CD4-positive, alpha-beta T cell treated with Interleukin-21 for 1 hour (primary cell): ENCODE data around the gene SLC25A11.

Experiments used
- DNase-seq: peaks from one replicate; pipeline ENCODE4 v3.0.0-alpha.2; 2020

Gene SLC25A11

DNA sequence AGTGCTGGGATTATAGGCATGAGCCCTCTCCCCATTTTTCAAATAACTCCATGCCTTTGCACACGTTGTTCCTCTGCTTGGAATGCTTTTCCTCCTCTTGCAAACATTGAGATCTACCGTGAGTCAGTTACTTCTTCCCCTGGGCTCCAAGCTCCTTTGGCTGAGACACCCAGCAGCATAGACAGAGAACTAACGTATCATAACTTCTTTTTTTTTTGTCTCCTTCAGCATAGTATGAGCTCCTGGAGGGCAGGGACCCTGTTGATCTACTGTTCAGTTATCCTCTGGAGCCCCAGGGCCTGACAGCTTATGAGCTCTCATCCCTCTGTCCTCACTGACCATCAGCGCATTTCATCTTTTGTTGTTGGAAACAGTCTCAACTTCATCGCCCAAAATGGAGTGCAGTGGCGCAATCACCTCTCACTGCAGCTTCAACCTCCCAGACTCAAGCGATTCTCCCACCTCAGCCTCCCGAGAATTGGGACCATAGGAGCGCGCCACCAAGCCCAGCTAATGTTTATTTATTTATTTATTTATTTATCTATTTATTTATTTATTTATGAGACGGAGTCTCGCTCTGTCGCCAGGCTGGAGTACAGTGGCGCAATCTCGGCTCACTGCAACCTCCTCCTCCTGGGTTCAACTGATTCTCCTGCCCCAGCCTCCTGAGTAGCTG lies 25.6 kb upstream of the SLC25A11 start:
- DNase-seq = no peak

DNA sequence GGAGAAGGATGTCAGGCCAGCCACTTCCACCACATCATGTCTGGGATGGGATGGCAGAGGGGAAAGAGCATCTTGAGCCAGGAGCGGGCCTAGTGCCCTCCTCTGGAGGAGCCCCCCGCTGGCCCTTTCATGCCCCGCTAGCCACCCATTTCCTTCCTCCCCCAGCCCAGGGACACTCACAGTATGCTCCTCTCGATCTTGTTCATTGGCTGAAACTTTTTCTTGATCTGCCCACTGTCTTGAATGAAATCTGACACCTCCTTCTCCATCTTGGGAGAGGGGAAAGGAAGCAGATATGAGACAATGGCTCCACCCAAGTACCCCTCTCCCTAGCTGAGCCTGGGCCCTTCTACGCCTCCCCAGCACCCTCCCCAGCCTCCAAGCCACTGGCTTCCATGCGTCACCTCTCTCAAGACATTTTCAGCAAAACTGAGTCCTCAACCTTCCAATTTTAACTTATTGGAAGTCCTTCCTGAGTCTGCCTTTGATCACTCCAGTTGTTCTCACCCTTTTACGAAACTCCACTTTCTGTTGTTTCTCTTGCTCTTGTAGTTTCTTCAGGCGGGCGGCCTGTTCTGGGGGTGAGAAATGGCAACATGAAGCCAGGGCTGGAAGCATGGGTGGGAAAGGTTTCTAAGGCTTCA lies 20.6 kb upstream of the SLC25A11 start:
- DNase-seq = no peak

DNA sequence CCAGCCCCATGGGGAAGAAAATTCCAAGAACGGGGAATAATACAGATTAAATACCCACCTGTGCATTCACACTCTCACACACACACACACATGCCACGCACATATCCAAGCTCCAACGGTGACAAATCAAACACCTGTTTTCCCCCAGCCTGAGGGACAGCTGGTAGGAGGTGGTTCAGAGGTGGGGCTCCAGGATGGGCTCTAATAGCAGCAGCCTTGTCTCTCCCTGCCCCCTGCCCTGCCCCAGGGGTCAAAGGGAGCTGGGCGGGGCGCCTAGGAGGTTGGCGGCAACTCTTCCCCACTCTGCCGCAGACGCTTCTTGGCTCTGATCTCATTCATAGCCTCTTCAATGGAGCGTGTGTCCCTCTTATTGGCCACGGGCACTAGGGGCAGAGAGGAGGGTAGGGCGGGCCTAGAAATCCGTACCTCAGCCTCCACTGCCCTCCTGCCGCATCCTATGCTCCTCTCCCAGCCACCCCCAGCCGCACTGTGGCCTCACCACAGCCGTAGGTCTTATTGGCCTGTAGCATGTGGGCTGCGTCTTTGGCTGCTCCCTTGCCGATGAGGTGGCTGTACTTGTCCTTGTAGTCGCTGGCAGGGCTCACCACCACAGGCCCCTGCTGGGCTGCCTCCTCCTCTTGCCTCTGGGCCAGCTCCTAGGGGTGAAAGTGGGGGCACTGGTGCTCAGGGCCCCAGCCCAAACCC lies 19.6 kb upstream of the SLC25A11 start:
- DNase-seq = no peak

DNA sequence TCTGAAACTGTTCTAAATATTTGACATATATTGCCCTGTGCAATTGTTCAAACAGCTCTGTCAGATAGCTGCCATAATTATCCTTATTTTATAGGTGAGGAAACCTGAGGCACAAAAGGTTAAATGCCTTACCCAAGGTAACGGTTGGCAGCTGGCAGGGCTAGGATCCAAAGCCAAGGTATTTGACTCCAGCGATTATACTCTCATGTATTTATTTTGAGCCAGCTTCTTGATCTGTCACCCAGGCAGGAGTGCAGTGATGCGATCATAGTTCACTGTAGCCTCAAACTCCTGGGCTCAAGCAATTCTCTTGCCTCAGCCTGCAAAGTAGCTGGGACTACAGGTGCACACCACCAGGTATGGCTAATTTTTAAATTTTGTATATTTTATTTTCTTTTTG lies 18.3 kb upstream of the SLC25A11 start:
- DNase-seq = no peak

DNA sequence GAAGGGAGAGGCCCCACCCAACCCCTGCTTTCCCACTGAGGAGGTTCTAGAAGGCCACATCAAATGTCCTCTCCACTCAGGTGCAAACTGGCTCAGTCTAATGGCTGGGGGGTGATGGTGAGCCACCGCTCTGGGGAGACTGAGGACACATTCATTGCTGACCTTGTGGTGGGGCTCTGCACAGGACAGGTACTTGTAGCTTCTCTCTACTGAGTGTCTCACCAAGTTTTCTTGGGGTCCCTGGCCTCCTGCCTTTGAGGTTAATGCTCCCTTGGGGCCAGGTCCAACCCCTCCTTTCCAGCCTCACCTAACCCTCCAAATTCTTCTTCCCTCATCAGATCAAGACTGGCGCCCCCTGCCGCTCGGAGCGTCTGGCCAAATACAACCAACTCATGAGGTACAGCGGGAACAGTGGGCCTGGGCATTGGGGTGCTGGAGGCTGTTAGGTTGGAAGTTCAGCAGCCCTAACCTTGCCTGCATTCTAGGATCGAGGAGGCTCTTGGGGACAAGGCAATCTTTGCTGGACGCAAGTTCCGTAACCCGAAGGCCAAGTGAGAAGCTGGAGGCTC lies 16.7 kb upstream of the SLC25A11 start:
- DNase-seq = peak; percentile 53

DNA sequence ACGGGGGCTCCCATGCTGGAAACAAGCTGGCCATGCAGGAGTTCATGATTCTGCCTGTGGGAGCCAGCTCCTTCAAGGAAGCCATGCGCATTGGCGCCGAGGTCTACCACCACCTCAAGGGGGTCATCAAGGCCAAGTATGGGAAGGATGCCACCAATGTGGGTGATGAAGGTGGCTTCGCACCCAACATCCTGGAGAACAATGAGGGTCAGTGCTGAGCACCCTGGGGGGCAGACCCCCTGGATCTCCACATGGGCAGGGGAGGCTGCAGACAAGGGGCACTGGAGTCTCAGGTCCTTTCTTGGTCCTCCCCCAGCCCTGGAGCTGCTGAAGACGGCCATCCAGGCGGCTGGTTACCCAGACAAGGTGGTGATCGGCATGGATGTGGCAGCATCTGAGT lies 15.2 kb upstream of the SLC25A11 start:
- no peak for DNase-seq

DNA sequence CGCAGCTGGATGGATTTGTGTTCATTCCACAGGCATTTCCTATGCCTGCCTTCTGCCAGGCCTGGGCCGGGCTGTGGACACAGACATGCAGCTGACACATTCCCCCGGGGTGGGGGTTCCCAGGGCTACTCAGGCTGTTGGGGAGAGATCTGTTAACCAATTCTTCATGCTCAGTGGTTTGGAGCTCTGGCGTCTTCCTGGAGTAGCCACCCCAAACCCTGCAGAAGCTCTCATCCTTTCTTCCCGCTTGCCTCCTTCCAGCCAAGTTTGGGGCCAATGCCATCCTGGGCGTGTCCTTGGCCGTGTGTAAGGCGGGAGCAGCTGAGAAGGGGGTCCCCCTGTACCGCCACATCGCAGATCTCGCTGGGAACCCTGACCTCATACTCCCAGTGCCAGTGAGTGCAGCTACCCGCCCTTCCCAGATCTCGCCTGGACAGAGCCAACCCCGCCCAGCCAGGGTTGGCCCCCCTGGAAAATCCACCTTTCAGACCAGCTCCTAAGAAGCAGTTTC lies 13.7 kb upstream of the SLC25A11 start:
- no peak for DNase-seq

DNA sequence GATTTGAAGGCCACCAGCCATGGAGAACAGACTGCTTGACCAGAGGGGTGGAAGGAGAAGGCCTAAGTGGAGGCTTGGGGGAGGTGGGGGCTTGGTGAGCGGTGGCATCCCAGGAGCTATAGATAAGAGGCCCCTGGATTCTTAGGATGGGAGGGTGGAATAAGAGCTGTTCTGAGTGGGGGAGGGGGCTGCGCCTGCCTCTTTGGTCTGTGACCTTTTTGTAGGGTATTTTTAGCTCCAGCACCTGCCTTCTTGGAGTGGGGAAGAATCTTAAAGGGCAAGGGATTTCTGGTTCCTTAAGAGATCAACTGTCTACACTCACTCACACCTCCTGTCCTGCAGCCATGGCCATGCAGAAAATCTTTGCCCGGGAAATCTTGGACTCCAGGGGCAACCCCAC lies 11.6 kb upstream of the SLC25A11 start:
- DNase-seq = no peak

DNA sequence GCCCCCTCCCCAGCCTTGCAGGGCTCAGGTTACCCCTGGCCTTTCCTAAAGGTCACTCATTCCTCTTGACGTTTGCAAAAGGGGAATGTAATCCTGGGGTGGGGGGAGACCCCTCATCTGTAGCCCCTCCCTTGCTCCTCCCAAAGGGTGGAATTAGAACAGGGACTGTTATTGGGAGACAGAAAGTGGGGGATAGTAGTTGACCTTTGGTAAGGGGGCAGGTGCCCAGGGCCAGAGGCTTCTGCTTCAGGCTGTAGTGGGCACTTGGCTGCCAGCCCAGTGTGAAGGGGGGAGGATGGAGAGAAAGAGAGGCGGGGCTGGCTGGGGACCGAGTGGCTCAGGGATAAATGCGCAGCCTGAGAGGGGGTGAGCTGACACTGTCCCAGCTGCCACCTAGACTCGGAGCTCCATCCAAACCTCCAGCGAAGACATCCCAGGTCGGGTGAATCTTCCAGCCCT lies 10.9 kb upstream of the SLC25A11 start, which contains the start of gene ENO3:
Gene ENO3 (plus strand): TSS at position 374 of the 459 bp plus-strand sequence. CDS start 711 bp downstream, outside the sequence.
- DNase-seq = no peak

DNA sequence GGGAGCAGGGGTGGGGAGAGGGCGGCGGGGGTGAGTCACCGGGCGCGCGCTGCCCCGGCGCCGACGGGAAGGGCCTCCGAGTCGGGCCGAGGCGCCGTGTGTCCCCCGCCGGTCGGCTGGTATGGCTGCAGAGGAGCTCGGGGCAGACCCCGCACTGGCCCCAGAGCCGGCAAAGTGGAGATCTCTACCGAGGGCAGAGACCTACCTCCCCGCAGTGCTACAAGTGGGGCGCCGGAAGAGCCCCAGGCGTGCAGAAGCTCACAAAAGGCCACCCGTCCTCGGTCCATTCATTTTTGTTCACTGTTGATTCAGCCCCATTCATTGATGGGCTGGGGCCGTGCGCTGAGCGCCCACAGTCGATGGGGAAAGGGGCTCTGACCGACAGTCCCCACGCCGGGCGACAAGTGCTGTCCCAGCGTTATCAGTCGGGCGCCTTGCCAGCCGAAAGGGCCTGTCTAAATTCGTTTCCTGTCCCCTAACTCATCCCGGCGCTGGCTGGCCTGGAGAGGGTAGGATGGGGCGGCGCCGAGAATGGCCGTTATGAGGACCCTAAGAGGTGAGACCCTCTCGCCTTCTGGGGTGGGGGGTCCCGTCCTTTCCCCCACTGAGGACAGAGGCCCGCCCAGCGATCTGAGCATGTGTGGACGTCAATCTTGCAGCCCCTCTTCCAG lies 10.4 kb upstream of the SLC25A11 start:
- DNase-seq = no peak

DNA sequence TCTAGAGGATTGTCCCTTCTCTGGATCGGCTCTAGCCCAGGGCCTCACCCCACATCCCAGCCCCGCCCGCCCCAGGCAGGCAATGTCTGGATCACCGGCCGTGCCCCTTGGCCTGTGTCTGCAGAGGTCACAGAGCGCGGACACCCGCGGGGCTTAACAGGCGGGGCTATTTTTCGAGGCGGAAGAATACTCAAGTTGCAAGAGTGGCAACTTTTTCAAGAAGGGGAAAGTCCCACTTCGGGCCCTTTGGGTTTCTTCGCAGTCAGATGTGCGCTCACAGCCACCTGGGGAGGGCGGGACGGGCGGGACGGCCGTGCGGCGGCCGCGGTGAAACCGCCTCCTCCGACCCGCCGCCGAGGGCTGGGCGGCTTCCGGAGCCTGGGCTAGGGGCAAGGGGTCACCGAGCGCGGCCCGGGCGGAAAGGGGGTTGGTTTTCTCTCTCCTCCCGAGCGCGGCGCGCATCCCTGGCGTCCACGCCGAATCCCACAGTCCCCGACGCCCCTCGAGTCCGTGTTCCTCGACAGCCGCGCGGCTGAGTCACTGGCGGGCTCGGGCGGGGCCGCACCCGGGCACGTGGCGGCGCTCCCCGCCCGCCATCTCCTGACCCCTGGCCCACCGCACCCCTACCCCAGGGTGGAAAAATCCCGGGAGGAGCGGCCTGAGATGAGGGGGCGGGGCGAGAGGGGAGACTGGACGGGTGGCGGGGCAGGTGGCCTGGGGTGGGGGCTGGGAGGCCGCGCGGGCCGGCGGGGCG lies 9.7 kb upstream of the SLC25A11 start:
- DNase-seq = peak; percentile 89

DNA sequence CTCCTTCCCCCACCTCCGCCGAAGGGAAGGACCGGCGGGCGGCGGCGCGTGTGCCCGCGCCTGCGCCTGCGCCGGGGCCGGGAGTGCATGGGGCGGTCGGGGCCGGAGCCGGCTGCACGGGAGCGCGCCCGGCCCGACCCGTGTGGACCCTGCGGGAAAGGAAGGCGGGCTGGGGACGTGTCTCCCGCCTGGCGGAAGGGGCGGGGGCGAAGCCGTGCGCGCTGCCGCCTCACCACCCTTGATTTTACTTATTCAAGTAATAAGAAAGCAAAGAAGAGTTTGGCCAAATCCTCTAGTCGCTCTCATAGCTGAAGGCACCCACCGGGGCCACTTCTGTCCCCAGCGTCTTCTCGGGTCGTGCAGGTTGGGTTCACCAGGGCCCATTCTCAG lies 9.1 kb upstream of the SLC25A11 start:
- peak; percentile 79 for DNase-seq

DNA sequence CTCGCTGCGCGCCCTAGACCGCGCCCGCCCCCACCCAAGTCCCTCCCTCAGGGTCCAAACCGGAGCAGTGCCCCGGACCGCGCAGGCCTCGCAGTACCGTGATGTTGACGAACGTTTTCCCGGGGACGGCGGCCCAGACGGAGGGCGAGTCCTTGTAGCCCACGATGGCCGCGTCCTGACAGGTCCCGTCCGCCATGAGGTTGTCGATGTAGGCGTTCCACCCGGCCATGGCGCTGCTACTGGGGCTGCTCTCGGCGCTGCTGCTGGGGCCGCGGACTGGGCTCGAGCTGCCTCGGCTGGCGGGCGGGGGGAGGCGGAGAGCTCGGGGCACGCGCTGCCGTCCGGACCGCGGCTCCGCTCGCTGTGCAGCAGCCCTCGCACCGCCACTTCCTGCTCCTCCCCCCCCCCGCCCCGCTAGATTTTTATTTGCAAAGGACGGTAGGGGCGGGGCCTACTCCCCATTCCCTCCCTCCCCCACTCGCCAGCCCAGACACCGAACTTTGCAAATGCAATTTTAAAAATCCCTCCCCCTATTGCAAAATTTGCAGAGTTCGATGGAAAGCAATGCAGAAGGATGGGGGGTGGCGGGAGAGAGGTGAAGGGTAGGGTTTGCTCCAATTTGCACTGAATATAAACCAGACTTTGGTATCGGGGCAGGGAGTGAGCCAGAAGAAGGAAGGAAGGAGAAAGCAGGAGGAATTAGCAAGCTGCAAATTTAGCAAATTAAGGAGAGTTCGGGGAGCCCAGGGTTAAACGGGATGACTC lies 8.5 kb upstream of the SLC25A11 start, which contains the start of gene PFN1:
Gene PFN1 (minus strand): TSS at position 365 of the 765 bp plus-strand sequence. CDS start 136 bp downstream, at position 229.
- DNase-seq = peak; percentile 94

DNA sequence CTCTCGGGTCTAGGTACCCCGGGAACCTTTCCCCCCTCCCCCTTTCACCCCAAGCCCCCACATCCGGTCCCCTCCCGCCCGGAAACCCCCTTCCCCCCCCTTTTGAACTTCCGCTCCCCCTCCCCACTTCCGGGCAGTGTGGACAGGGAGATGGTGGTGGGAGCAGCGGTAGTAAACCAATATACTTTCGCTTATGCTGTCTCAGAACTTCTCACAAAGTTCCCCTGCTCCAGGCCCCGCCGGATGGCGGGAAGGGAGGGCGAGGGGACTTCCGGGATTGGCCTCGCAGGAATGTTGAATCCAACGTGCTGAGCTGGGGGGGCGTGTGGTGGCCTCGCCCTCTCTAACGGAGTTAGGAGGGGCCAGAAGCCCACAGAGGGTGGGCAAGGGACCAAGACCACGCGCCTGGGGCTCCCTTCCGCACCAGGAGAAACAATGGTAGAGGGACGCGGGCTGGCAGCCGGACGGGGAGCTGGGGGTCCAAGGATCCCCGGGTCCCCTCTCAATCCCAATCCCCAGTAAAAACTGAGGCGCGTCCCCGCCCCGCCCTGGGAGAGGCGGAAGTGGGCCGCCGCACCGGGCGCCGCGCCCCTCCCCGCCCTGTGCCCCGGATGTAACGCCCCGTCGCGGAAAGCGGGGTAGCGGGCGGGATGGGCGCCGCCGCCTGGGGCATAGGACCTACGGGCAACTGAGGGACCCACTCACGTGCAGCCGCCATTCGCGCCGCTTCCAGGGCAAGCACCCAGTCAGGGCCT lies 7.7 kb upstream of the SLC25A11 start:
- DNase-seq = peak; percentile 79

DNA sequence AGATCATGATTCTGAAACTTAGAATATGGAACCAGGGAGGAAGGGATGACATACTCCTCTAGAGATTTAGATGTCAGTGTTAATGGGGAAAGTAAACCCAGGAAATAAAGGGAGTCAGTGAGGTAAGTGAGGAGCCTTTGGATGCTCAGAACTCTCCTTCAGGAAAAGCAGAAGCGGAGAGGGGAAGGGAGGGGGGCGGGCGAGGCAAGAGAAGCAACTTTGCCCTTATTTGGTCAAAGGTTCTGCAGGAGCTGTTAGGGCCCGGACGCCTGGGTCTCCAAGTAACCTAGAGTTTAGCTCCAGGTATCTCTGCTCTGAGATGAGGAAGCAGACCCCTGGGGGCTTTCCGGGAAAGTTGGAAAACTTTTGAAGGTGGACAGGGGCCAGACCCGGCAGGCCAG lies 7.2 kb upstream of the SLC25A11 start:
- DNase-seq = no peak

DNA sequence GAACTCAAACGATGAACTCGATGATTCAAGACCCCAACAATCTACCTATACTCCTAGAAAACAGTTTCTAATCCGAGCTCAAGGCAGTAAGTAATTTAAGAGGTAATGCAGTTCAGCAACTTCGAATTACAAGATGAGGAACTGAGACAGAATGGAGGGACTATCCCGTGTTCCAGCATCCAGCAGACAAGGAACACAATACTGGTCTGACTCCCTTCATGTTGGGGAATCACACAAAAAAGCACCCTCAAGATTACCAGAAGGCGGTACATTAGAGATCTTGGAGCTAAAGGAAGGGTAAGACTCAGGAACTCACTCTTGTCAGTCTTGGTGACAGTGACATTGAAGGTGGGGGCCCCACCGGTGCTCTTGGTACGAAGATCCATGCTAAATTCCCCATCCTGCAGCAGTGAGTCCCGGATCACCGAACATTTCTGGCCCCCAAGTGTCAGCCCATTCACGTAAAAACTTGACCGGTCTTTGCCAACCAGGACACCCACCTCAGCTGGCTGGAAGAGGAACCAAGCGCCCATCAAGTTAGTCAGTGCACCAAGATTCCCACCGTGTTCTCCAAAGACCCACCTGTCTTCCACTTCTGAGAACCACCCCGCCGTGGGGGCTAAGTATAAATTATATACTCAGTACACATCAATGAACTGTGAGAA lies 6.6 kb upstream of the SLC25A11 start:
- no peak for DNase-seq

DNA sequence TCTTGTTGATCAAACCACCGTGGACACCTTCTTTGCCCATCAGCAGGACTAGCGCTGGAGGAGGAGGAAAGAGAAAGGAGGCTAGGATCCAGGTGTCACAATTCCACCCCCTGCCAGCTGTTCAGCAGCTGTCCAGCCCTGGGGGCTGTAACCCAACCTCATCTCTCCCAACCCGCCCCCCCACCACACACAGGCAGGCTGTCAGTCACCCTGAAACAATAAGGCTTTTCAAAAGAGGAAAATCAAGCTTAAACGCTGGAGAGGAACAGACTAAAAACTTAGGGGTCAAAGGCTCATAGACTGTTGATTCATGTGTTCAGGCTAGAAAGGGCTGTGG lies 6.1 kb upstream of the SLC25A11 start:
- DNase-seq = no peak

DNA sequence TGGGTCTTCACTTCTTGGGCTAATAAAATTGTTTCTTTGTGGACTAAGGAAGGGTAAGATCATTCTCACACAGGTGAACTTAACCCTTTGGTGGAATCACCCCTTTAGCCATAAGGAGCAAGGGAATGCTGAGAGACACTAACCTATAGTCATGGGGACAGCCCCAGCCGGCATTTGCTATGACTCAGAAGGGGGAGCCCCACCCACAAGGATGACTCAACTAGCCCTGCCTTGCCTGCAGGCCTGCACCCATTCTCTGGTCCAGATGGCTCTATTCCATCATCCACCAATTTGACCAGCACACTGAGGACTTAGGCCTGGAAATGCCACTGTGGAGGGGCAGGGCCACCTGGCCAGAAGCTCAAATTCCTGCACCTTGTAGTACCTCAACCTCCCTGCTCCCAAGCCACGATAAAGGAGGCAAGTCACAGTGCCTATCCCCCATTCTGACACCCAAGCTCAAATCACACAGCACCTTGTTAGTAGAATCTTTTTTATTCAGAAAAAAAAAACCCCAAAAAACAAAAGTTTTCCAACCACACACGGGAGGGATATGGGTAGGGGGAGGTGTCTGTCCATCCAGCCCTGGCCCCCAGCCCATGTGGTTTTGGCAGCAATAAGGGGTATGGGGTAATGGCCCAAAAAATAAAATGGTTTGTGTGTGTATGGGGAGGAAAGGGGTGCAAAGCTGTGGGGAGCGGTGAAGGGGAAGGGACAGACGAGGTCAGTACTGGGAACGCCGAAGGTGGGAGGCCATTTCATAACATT lies 5.5 kb upstream of the SLC25A11 start:
- DNase-seq = peak; percentile 75

DNA sequence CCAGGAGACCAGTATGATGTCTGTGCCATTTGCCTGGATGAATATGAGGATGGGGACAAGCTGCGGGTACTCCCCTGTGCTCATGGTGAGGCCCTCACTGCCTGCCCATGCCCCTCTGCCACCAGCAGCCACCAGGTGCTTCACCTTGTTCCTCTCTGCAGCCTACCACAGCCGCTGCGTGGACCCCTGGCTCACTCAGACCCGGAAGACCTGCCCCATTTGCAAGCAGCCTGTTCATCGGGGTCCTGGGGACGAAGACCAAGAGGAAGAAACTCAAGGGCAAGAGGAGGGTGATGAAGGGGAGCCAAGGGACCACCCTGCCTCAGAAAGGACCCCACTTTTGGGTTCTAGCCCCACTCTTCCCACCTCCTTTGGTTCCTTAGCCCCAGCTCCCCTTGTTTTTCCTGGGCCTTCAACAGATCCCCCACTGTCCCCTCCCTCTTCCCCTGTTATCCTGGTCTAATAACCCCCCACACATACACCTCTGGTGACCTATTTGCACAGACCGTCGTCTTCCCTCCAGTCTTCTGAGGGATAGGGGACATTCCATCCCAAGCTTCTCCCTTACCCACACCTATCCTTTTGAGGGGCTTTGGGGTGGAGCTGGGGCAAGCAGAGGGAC lies 4.8 kb upstream of the SLC25A11 start:
- peak; percentile 29 for DNase-seq
